ENCODE data around the gene LAMA2.

Gene LAMA2

DNA sequence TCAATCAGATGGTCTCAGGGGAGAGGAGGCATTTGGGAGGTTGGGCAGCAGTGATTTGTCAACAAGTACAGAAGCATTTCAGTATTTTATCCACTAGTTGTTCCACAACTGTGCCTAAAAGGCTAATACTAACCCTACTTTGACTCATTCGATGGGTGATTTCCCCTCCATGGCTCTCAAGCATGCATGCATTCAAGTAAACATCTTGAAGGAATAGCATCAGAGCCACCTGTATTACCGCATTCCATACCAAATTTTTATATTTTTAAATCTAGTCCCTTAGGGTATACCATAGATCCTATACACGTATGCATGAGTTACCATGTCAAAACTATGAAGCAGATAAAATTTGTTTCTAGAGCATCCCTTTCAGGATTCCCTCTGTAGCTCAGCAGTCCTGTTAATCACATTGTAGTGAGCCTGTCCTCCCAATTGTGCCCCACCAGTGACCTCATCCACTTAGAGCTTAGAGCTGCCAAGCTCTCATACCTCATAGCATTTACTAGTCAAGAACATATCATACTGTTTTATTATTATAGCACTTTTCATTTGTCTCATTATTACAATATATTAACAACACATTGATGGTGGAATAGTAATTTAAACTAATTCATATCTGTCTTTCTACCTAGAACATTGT, 213.8 kb downstream of the LAMA2 start:
- no peak for DNase-seq

DNA sequence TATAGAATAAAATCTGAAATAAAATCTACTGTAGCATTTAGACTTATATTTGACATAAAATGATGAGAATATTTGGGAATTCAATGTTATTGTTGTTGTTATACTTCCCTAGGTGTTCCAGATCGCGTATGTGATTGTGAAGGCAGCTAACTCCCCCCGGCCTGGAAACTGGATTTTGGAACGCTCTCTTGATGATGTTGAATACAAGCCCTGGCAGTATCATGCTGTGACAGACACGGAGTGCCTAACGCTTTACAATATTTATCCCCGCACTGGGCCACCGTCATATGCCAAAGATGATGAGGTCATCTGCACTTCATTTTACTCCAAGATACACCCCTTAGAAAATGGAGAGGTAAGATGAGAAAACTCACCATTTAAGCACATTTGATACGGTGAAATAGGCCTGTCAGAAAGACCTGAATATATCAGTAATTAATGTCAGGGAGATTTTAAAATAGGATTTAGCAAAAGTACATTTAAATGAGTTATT, 215.2 kb downstream of the LAMA2 start:
- no peak for DNase-seq

- DNase-seq, result no peak
Observed at GRCh38 chr6:129099696-129100095, 216.8 kb downstream of the LAMA2 start.

GRCh38 chr6:129100164-129100563, 217.2 kb downstream of the LAMA2 start:
- no peak for DNase-seq

- peak; percentile 22 for DNase-seq
Observed at GRCh38 chr6:129102741-129103140, 219.8 kb downstream of the LAMA2 start.

DNA sequence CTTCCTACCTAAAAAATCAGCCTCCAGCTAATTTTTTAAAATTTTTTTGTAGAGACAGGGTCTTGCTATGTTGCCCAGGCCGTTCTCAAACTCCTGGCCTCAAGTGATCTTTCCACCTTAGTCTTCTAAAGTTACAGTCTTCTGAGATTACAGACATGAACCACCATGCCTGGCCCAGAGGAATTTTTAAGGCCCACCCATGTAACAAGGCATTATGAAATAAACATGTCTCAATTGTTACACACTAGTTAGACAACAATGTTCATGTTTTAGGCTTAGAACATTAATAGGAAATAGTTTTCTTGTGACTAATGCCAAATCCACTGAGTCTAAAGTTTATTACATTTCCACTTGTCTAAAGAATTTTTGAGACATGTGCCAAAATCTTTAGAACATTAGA, 221.2 kb downstream of the LAMA2 start:
- DNase-seq, result peak; percentile 69

DNA sequence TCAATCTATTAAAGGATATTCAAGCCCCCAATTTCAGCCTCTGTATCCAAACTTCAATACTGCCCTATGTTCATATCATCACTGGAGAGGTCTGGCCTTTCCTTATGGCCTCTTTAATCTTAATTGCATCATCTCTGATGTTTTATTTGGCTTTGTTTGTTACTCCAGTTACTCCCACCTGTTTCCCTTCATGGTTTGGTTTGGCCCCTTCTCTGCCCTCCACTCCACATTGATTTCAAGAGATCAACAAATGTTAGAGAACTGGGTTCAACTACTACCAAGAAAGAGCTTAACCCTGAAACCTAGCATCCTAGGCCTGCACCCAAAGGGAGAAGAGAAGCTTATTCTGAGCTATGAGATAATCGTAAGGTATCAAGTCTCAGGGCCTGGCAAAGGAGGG, 221.6 kb downstream of the LAMA2 start:
- DNase-seq, result no peak

DNA sequence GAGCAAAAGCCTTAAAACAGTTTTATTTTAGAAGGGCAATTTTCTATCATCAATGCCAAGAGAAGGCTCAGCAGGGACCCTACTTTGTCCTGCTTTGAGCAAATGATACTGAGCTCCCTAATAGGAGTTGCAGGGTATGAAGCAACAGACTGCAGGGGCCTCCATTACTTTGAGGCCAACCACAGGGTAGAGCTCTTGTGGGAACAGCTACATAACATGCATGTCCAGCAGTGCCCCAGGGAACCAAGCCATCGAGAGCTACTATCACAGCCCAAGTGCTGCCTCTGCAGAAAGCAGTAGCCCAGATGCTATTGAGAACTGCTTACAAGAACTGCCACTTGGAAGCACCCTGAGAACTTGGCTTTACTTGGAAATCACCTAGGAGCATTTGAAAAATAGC, 222.1 kb downstream of the LAMA2 start:
- DNase-seq, result peak; percentile 4

DNA sequence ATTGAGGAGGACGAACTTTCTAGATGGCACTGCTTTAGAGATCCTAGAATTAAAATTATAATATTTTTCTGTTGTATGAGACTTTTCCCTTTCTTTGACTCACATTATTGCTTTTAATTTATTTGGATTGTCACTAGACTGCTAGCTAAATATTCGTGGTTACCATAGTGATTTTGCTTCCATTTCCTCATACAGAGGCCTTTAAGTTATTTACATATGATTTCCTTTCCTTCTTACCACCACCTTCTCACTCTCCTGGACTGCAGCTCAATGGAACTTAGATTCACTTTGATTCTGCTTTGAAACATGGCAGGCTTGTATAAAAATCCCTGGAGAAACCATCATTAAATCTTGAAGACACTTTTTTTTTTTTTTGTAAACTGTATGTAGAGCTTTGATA, 222.9 kb downstream of the LAMA2 start:
- peak; percentile 9 for DNase-seq

DNA sequence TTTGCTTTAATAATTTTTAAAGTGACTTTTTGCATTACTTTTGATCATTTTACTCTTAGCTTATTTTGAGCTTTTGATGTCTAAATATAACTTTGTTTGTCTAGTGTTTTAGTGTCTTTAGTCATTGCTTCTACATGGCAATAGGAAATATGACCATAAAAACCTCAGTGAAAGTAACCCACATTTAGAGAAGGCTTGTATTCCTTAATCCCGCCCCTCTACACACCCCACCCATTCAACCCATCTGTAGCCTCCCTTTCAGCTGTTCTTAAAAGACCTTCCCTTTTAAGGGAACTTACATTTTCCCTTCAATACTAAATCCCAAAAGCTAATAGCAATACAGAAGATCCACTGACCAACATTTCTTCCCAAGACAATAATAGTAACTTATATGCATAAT, 225.4 kb downstream of the LAMA2 start:
- no peak for DNase-seq

DNA sequence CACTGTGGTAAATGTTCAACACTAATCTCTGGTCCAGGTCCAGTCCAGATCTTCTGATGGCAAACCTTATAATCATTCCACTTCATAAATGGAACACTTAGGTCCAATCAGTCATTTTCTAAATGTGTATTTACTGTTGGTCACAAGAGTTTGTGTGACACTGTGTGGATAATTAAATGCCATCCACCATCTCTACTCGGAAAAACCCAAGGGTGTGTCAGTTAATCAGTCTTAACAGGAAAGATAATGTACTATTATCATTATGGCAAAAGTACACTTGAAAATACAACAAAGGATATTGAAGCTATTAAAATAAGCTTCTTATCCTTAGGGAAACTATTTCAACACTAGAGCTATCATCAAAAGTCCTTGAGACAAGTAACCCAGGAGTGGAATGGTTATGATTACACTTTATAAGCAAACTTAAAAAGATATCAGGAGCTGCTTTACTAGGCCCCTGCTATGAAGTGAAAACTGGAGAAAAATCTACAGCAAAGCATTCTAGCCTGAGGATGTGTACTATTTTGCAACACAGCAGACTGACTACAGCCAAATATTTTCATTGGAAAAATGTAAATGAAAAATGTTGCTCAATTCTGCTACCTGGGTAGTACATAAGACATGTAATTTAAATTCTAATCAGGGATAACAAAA, 227.9 kb downstream of the LAMA2 start:
- DNase-seq, result no peak

GRCh38 chr6:129111346-129111745, 228.4 kb downstream of the LAMA2 start:
- no peak for DNase-seq

DNA sequence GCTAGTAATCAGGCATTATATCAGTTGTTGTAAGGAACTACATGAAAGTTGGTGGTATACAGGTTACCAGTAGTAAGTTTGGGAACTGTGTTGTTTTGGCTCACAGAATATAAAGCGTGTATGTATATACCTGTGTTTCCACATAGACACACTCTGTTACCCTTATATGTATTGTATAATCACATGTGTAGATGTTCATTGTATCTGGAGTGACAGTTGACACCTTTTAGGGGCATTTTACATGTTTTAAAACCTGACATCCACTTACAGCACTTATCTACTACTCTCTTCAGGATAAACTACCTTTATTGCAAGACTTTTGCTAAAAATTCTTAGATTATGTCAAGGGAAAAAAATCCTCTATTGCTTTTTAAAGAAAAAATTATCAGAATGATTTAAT, 228.9 kb downstream of the LAMA2 start:
- no peak for DNase-seq

GRCh38 chr6:129112591-129112990, 229.7 kb downstream of the LAMA2 start:
- DNase-seq, result no peak

DNA sequence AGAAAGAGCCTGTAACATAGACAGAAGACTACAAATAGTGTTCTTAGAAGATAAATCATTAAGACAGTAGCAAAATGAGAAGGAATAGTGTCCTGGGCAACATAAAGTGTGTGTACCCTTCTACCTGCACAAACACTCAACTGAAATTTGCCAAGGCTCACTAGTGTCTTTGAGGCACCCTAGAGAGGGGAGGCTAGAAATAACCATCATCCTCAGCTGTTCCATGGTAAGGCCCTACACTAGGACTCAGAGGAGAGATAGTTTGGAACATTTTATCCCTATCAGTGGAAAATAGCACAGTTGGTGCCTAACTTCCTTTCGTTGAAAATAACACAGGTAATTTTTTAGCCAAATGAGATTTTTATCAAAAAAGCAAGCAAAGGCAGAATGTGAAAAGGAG, 230.7 kb downstream of the LAMA2 start:
- DNase-seq, result no peak

DNA sequence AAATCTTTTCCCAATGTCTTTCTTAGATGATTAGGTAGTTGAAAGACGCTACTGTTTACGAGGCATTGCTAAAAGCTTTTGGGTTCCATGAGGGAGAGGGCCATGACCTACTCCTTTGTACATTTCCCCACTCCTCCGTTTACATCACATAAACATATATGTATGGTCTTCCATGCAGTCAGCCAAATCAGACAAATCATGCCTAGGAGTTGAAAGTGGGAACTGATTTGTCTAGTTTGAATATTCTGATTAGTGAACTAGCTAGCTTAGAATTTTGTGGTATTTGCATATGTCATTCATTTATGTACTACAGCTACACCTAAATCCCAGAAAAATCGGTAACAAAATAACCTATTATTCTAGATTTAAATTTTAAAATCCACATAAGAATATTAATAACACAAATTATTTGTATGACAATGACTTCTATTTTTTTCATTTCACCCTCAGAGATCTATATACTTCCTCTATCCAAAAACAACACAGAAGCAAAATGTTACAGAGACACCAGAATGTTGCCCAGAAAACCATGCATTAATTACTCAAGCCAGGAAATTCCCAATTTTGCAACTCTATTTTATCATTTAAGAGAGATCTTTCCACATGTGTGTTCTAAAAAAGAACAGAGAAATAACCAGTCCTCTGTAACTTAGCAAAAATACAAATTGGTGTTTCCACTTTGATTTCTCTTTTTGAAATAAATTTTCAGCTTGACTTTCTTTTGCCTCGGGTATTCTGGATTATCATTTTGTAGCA, 231.9 kb downstream of the LAMA2 start:
- DNase-seq, result no peak

DNA sequence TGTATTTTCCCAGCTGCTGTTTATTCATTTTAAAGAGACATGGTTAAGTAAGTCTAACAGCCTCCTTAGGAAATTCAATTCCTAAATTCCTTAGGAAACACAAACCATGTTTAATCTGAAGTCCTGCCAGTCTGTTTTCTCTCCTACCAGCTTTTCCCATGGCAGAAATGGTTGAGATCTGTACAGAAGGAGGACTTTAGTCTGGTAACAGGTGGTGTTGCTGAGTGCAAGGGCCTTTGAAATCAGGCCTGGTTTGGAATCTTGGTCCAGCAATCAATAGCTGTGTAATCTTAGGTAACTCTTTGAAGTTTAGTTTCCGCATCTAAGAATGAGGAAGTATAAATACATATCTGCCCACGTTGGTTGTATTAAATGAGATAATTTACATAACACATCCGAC, 232.5 kb downstream of the LAMA2 start:
- DNase-seq, result no peak

- DNase-seq, result no peak
Observed at GRCh38 chr6:129117355-129117754, 234.4 kb downstream of the LAMA2 start.

- peak; percentile 9 for DNase-seq
Observed at GRCh38 chr6:129120856-129121638, 238.1 kb downstream of the LAMA2 start.

DNA sequence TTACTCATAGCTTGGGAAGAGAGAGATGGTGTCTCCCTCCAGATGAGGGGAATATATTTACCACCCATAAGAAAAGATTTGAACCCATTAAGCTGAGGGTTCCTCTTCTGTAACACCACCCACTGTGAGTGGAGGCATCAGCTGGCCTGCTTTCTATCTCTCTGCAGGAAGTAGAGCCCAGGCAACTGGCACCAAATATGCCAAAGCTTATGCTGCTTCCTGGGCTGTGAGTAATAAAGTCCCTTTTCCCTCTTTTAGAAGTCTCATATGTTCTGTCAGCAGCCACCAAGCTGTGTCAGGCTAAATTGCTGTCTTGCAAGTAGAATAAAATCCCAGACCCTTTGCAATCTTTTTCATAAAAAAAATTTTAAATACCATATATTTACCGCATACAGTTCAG, 241.4 kb downstream of the LAMA2 start:
- no peak for DNase-seq

DNA sequence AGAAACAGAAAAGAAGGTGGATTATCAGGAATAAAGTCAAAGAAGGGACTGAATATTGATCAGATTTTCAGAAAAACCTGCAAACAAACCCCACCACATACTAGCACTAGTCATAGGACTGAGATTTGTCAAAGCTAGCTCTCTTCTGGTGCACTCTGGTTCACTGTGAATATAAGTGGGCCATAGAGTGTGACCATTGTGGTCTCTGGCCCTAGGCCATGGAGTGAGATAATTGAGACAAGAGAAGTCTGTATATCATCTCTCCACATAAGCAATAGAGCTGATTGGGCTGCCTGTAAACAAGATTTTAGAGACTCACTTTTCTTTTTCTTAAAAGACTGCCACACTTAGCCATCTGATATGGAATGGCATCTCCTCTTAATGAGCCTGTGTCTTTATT, 247.2 kb downstream of the LAMA2 start:
- no peak for DNase-seq

DNA sequence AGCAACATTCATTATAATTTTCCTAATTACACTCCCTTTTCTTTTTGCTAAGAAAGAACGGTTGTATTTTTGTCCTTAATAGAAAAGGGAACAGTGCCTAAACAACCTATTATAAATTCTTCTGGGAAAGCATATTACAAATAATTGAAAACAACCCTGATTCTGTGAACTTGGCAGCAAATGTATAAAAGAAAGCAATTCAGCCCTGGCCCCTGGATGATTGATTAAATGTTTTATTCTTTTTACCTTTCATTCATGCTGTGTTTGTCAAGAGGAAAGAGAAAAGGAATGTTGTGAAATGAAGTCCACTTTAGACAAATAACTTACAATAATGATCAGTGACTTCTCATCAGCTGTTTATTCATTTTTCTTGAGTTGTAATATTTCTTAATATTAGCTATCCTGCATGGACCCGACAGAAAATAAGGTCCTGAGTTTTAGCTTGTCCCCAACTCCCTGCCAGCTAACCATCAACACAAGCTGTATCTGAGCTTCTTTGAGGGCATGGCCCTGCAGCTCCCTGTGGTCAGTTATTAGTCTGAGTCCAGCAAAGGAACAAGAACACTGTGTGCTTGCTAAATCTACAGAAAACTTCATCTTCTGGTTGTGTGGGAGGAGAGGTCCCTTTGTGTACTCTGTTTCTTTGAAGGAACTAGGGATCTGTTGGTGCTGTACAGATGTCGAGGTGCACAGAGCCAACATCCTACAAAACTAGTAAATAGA, 248.2 kb downstream of the LAMA2 start:
- DNase-seq, result no peak

GRCh38 chr6:129133770-129134192, 250.8 kb downstream of the LAMA2 start:
- DNase-seq, result peak; percentile 24

Data from fibroblast of skin of right biceps (primary cell).